Left ventricle myocardium inferior (tissue), 1 donor: Measurements from ENCODE around the gene RNF123. TPM values are rescaled to one million over a fixed set of nuclear protein-coding genes. Genes with fewer than 3 reads are reported as not detected.

Experiments used
- DNase-seq: peaks from one replicate; pipeline ENCODE4 v3.0.0-alpha.2; 2020
- H3K27ac ChIP-seq: fragments of 200-600 bp; replicated peaks from 2 replicates; pipeline ENCODE4 v1.8.0; 2021
- H3K27me3 ChIP-seq: fragments of 200-600 bp; 2 replicates; pipeline ENCODE4 v1.8.0; 2021; ENCODE audit warnings: low read depth
- H3K36me3 ChIP-seq: fragments of 200-600 bp; 2 replicates; pipeline ENCODE4 v1.8.0; 2021
- H3K4me1 ChIP-seq: fragments of 200-600 bp; 2 replicates; pipeline ENCODE4 v1.8.0; 2021
- H3K4me3 ChIP-seq: fragments of 200-600 bp; 2 replicates; pipeline ENCODE4 v1.8.0; 2021; ENCODE audit warnings: mild to moderate bottlenecking, moderate library complexity
- H3K9me3 ChIP-seq: fragments of 200-600 bp; replicated peaks from 2 replicates; pipeline ENCODE4 v1.8.0; 2021
- intact Hi-C: fragments of 100-400 bp; cut with micrococcal nuclease; formaldehyde crosslinking; loops from one replicate; pipeline ENCODE4 v1.11.0; 2022
- total RNA-seq: library from RNA; stranded (reverse); fragmentation: NEBNext Ultra II Directional; extraction: Animal tissue kit (Norgen Biotek cat#: 25700); gene quantifications from one replicate; pipeline ENCODE4 v1.2.1, GENCODE V29; 2021
- TF ChIP-seq, protein P1 (sequence below): fragments of 200-600 bp; IDR thresholded peaks from 2 replicates; pipeline ENCODE4 v1.8.0; 2021; ENCODE audit warnings: antibody characterized with exemption, mild to moderate bottlenecking, borderline replicate concordance
- donor health status: DM: no; HTN: yes; CAD: no; lungs with severe emphysema.

RNF123 gene
- total RNA-seq, 1 donor from 2014 or later: 48.6 TPM

DNA sequence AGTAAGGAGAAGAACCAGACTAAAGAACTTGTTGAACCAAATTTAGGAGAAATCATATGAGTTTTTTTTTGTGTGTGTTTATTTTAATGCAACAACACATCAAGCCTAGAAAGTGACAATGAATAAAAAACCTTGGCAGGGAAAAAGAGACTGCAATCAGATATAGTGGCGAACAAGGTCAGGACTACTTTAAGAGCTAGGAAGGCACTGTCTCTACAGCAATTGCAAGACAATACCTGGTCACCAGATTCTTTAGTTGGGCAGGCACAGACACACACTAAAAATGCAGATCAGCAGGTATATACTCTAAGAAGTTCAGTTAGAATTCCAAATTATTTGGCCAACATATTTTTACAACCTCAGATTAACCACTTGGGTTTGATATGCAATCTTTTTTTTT is 65.2 kb downstream of the RNF123 start:
- DNase-seq: no peak
- Histone ChIP-seq H3K36me3 (no peaks in the 10 kb centered on the region), H3K4me1 (peaks cover 56% of the 10 kb centered on the region), H3K27me3 (no peaks in the 10 kb centered on the region), H3K9me3 (no peaks in the 10 kb centered on the region), H3K27ac (no peak overlapping the region), H3K4me3 (no peak overlapping the region)
- intact Hi-C loops: no loop called here
- TF ChIP-seq, protein P1, sequence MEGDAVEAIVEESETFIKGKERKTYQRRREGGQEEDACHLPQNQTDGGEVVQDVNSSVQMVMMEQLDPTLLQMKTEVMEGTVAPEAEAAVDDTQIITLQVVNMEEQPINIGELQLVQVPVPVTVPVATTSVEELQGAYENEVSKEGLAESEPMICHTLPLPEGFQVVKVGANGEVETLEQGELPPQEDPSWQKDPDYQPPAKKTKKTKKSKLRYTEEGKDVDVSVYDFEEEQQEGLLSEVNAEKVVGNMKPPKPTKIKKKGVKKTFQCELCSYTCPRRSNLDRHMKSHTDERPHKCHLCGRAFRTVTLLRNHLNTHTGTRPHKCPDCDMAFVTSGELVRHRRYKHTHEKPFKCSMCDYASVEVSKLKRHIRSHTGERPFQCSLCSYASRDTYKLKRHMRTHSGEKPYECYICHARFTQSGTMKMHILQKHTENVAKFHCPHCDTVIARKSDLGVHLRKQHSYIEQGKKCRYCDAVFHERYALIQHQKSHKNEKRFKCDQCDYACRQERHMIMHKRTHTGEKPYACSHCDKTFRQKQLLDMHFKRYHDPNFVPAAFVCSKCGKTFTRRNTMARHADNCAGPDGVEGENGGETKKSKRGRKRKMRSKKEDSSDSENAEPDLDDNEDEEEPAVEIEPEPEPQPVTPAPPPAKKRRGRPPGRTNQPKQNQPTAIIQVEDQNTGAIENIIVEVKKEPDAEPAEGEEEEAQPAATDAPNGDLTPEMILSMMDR: no peak

DNA sequence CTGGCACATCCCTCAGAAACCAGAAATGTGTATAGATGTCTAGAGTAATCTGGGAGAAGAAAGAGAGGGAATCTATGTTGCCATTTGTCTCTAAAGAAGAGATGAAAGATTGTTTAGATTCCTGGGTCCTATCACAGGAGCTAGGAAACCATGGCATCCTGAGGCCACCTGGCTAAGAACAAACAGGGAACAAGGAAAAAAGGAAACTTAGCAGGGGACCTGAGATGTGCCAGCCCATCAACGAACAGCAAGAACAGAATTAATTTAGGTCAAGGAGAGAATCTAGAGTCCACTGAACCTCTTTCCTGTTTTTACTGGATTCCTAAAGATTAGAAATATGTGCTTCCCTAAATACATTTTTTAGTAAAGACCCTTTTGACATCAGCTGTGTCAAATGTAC is 66.7 kb downstream of the RNF123 start:
- Histone ChIP-seq H3K4me1 (peaks cover 48% of the 10 kb centered on the region), H3K27me3 (no peaks in the 10 kb centered on the region), H3K36me3 (no peaks in the 10 kb centered on the region), H3K27ac (no peak overlapping the region), H3K9me3 (no peaks in the 10 kb centered on the region), H3K4me3 (no peak overlapping the region)
- DNase-seq: no peak
- intact Hi-C loops: no loop called here
- TF ChIP-seq, protein P1: no peak

DNA sequence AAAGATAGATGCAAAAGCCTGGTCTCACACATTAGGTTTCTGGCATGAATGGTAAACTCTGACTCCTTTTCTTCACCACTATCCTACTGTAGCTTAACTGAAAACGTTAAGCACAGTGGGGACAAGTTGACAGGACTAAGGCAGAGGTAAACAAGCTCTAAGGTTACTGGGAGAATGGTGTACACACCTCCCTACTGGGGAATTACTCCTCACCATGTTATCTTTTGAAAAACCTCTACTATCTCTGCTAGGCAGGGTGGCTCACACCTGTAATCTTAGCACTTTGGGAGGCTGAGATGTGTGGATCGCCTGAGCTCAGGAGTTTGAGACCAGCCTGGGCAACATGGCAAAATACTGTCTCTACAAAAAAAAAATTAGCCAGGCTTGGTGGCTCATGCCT is 67.8 kb downstream of the RNF123 start:
- Histone ChIP-seq H3K4me3 (no peak overlapping the region), H3K9me3 (no peaks in the 10 kb centered on the region), H3K4me1 (peaks cover 48% of the 10 kb centered on the region), H3K27me3 (no peaks in the 10 kb centered on the region), H3K27ac (no peak overlapping the region), H3K36me3 (no peaks in the 10 kb centered on the region)
- TF ChIP-seq, protein P1: no peak
- no peak for DNase-seq
- intact Hi-C loops: no loop called here

DNA sequence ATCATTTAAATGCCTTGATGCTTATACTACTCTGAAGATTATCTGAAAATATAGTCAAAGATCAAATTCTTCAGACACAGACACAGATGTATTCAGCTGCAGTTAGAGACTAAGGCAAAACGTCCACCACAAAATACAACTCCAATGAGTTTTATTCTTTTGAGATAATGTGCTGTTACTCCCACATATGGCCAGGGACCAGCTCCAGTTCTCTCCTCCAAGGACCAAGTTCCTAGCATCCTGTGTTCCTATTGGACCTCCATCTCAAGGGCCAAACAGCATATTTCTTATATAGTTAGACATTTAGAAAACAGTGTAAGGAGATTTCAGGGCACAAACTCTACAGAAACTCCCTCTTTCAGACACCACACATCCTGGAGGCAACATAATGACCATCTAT is 69.9 kb downstream of the RNF123 start:
- TF ChIP-seq, protein P1: no peak
- no peaks in the 10 kb centered on the region for H3K36me3 ChIP-seq
- no peak overlapping the region for H3K27ac ChIP-seq
- intact Hi-C loops: no loop called here
- DNase-seq: no peak
- H3K4me1 ChIP-seq: peaks cover 39% of the 10 kb centered on the region
- no peaks in the 10 kb centered on the region for H3K27me3 ChIP-seq
- no peaks in the 10 kb centered on the region for H3K9me3 ChIP-seq
- no peak overlapping the region for H3K4me3 ChIP-seq

DNA sequence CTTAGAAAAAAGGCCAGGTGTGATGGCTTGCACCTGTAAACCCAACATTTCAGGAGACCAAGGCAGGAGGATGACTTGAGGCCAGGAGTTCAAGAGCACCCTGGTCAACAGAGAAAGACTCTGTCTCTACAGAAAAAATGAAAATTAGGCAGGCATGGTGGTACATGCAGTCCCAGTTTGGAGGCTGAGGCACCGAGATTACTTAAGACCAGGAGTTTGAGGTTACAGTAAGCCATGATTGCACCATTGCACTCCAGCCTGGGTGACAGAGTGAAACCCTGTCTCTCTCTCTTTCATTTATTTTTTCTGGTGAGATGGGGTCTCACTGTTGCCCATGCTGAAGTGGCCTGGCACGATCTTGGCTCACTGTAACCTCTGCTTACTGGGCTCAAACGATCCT is 72.3 kb downstream of the RNF123 start:
- no peak overlapping the region for H3K4me3 ChIP-seq
- intact Hi-C loops: no loop called here
- H3K27me3 ChIP-seq: no peaks in the 10 kb centered on the region
- no peak for DNase-seq
- no peaks in the 10 kb centered on the region for H3K9me3 ChIP-seq
- H3K4me1 ChIP-seq: peaks cover 21% of the 10 kb centered on the region
- H3K36me3 ChIP-seq: no peaks in the 10 kb centered on the region
- no peak overlapping the region for H3K27ac ChIP-seq
- TF ChIP-seq, protein P1: no peak

DNA sequence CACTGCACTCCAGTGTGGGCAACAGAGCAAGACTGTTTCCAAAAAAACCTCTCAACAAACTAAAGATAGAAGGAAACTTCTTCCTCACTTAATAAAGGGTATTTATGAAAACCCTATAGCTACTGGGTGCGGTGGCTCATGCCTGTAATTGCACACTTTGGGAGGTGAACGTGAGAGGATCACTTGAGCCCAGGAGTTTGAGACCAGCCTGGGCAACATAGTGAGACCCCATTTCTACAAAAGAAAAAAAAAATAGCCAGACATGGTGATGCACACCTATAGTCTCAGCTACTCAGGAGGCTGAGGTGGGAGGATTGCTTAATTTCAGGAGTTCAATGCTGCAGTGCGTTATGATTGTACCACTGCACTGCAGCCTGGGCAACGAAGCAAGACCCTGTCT is 74.6 kb downstream of the RNF123 start:
- intact Hi-C loops: no loop called here
- TF ChIP-seq, protein P1: no peak
- Histone ChIP-seq H3K4me1 (peaks cover 5% of the 10 kb centered on the region), H3K4me3 (no peak overlapping the region), H3K36me3 (no peaks in the 10 kb centered on the region), H3K9me3 (no peaks in the 10 kb centered on the region), H3K27ac (no peak overlapping the region), H3K27me3 (no peaks in the 10 kb centered on the region)
- no peak for DNase-seq
